ENCODE results near the gene RORC. TPM values are rescaled to one million over a fixed set of nuclear protein-coding genes. Genes with fewer than 3 reads are reported as not detected.
"Not testable (repeated sequence)": the region's sequence is repeated elsewhere in the genome, so short reads cannot be mapped to it uniquely, and the experiment has no call there.

RORC gene
- total and polyA plus RNA-seq, 2 of the 8 experiments (the other 6 are each of a cell fraction or from before 2014, with no cell fraction given), result 0.44 to 0.54 TPM

- no peak for TF ChIP-seq KDM5A (IDR thresholded peaks at IDR 0.05; ENCODE audit: low read length)
- TF ChIP-seq EP300 (IDR thresholded peaks at IDR 0.05; ENCODE audit: borderline replicate concordance in 1 of 2, low read depth in 2 of 2, low read length in 2 of 2), result no peak
- no peak for TF ChIP-seq SP1 (IDR thresholded peaks at IDR 0.05; ENCODE audit: low read depth, low read length)
- TF ChIP-seq SAP30 (IDR thresholded peaks at IDR 0.05; ENCODE audit: insufficient read depth, insufficient replicate concordance, low read length), result no peak
- TF ChIP-seq SP4 (IDR thresholded peaks at IDR 0.05; ENCODE audit: low read length), result no peak
Observed at GRCh38 chr1:151773702-151774101, 57.9 kb downstream of the RORC start (continued).

- H2BK120ac ChIP-seq (replicated peaks; ENCODE audit: low read depth, low read length); H4K91ac ChIP-seq (replicated peaks; ENCODE audit: insufficient read length, low read length); H2BK12ac ChIP-seq (ENCODE audit: low read depth, low read length); H3K36me3 ChIP-seq (ENCODE audit: control insufficient read depth in 2 of 4, insufficient read depth in 4 of 4, low read length in 3 of 4); H3K18ac ChIP-seq (ENCODE audit: extremely low read depth, low read length); H3K23me2 ChIP-seq (ENCODE audit: low read depth, low read length); H3K9me3 ChIP-seq (ENCODE audit: insufficient read depth in 2 of 2, low read depth in 1 of 2, low read length in 1 of 2); H3K14ac ChIP-seq (ENCODE audit: insufficient read length); H2BK5ac ChIP-seq (ENCODE audit: low read depth, low read length); H3K4ac ChIP-seq (replicated peaks; ENCODE audit: insufficient read length, low read depth, low read length); H3K79me1 ChIP-seq (ENCODE audit: low read depth, low read length); H3K27ac ChIP-seq (ENCODE audit: low read depth, low read length); H3K56ac ChIP-seq (replicated peaks; ENCODE audit: insufficient read length, low read depth, low read length); H4K8ac ChIP-seq (ENCODE audit: extremely low read depth, insufficient read depth, low read length); H3K27me3 ChIP-seq (replicated peaks in 1 of 4; ENCODE audit: control insufficient read depth in 3 of 4, extremely low read depth in 1 of 4, insufficient read depth in 3 of 4, low read length in 3 of 4); H2BK20ac ChIP-seq (ENCODE audit: low read length); H3K4me3 ChIP-seq (ENCODE audit: extremely low read depth in 1 of 4, insufficient read depth in 2 of 4, low read depth in 3 of 4, low read length in 4 of 4); H3K4me1 ChIP-seq (replicated peaks in 1 of 4; ENCODE audit: control insufficient read depth in 3 of 4, insufficient read depth in 4 of 4, low read length in 3 of 4); H2AK5ac ChIP-seq (ENCODE audit: low read depth, low read length); H4K20me1 ChIP-seq (replicated peaks in 1 of 2; ENCODE audit: control insufficient read depth in 1 of 2, insufficient read depth in 2 of 2, low read length in 2 of 2); H3K23ac ChIP-seq (ENCODE audit: insufficient read length); H4K5ac ChIP-seq (ENCODE audit: insufficient read length, low read depth, low read length); H2AFZ ChIP-seq (ENCODE audit: low read length); H3K79me2 ChIP-seq (ENCODE audit: control insufficient read depth in 1 of 2, insufficient read depth in 2 of 2, low read length in 2 of 2); DNase-seq (ENCODE audit: low read depth in 1 of 2, low spot score in 2 of 2); H3K4me2 ChIP-seq (ENCODE audit: insufficient read depth in 1 of 2, low read depth in 2 of 2, low read length in 2 of 2); H2BK15ac ChIP-seq (ENCODE audit: low read length); POLR2A ChIA-PET (ENCODE audit: partially characterized antibody); FAIRE-seq; CTCF ChIA-PET (ENCODE audit: partially characterized antibody); H3K9ac ChIP-seq (replicated peaks in 1 of 4; ENCODE audit: extremely low read depth in 1 of 4, low read depth in 3 of 4, low read length in 3 of 4): not testable (repeated sequence)
- WGBS, 2 experiments (ENCODE audit: extremely low coverage in 1 of 2, insufficient coverage in 1 of 2, insufficient read length in 1 of 2, insufficient replicate concordance in 2 of 2, low coverage in 1 of 2, low lambda C conversion rate in 2 of 2, missing lambda C conversion rate in 1 of 2), result 94% methylated on average over 14 of the region's 34 CpGs; no CpG with 5 or more reads in 1 of the 2 experiments
Observed at GRCh38 chr1:151769270-151769669, 62.3 kb downstream of the RORC start.

All from H1 (cell line).